Measurements from ENCODE around the gene HOXA6. TPM values are rescaled to one million over a fixed set of nuclear protein-coding genes. Genes with fewer than 3 reads are reported as not detected.

HOXA6 gene
- total and polyA plus RNA-seq, 4 donors = 0.23 TPM; not detected in 3

DNA sequence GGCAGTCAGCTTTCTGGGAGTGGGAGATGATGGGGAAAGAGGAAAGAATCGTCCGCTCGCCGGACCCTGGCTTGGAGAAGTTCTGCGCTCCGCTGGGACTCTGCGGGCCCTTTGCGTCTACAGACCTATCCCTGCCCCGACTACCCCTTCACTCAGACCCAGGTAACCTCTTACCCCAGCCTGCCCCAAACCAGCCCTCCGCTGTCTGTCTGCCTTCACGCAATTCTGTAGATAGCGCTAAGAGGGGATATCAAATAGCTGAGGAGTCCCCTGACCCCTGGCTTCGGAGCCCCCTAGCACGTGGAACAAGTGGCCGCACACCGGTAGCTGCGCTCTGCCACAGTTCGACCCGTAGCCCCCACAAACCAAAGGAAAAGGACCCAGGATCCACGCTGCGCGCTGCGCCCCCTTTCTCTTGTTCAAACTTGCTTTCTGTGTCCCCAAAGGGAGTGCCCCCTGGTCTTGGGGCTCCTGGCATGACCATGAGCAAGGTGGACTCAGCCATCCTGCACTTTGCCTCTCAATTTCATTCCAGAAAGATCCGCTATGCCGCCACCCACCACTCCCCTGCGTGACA is 24.0 kb downstream of the HOXA6 start:
- H3K9ac ChIP-seq (ENCODE audit: low read depth in 1 of 2, low read length in 2 of 2) = no peak overlapping the region
- peaks cover 4 to 16% (median 9%) of the 10 kb centered on the region in 4 donors for H3K4me1 ChIP-seq (ENCODE audit: control insufficient read depth in 4 of 4, insufficient read depth in 4 of 4, low read length in 3 of 4)
- 39% methylated on average over 26 of the region's 26 CpGs for WGBS
- peaks cover 0 to 4% (median 0%) of the 10 kb centered on the region in 4 donors for H3K9me3 ChIP-seq (ENCODE audit: control insufficient read depth in 4 of 4, low read length in 3 of 4)
- no peak for DNase-seq (ENCODE audit: low spot score)
- no peak overlapping the region for H3K27ac ChIP-seq (ENCODE audit: low read depth in 1 of 2, low read length in 2 of 2)
- H3K4me3 ChIP-seq (ENCODE audit: low read depth in 1 of 3, low read length in 3 of 3) = no peak overlapping the region
- no peak for TF ChIP-seq YY1 (IDR thresholded peaks at IDR 0.05)
- TF ChIP-seq SP1 (IDR thresholded peaks at IDR 0.05) = no peak
- no peak for TF ChIP-seq RXRA (IDR thresholded peaks at IDR 0.05)
- TF ChIP-seq, protein P1, sequence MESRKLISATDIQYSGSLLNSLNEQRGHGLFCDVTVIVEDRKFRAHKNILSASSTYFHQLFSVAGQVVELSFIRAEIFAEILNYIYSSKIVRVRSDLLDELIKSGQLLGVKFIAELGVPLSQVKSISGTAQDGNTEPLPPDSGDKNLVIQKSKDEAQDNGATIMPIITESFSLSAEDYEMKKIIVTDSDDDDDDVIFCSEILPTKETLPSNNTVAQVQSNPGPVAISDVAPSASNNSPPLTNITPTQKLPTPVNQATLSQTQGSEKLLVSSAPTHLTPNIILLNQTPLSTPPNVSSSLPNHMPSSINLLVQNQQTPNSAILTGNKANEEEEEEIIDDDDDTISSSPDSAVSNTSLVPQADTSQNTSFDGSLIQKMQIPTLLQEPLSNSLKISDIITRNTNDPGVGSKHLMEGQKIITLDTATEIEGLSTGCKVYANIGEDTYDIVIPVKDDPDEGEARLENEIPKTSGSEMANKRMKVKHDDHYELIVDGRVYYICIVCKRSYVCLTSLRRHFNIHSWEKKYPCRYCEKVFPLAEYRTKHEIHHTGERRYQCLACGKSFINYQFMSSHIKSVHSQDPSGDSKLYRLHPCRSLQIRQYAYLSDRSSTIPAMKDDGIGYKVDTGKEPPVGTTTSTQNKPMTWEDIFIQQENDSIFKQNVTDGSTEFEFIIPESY (IDR thresholded peaks at IDR 0.05) = no peak
- TF ChIP-seq, protein P2, sequence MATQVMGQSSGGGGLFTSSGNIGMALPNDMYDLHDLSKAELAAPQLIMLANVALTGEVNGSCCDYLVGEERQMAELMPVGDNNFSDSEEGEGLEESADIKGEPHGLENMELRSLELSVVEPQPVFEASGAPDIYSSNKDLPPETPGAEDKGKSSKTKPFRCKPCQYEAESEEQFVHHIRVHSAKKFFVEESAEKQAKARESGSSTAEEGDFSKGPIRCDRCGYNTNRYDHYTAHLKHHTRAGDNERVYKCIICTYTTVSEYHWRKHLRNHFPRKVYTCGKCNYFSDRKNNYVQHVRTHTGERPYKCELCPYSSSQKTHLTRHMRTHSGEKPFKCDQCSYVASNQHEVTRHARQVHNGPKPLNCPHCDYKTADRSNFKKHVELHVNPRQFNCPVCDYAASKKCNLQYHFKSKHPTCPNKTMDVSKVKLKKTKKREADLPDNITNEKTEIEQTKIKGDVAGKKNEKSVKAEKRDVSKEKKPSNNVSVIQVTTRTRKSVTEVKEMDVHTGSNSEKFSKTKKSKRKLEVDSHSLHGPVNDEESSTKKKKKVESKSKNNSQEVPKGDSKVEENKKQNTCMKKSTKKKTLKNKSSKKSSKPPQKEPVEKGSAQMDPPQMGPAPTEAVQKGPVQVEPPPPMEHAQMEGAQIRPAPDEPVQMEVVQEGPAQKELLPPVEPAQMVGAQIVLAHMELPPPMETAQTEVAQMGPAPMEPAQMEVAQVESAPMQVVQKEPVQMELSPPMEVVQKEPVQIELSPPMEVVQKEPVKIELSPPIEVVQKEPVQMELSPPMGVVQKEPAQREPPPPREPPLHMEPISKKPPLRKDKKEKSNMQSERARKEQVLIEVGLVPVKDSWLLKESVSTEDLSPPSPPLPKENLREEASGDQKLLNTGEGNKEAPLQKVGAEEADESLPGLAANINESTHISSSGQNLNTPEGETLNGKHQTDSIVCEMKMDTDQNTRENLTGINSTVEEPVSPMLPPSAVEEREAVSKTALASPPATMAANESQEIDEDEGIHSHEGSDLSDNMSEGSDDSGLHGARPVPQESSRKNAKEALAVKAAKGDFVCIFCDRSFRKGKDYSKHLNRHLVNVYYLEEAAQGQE (IDR thresholded peaks at IDR 0.05) = no peak
- TF ChIP-seq, protein P3, sequence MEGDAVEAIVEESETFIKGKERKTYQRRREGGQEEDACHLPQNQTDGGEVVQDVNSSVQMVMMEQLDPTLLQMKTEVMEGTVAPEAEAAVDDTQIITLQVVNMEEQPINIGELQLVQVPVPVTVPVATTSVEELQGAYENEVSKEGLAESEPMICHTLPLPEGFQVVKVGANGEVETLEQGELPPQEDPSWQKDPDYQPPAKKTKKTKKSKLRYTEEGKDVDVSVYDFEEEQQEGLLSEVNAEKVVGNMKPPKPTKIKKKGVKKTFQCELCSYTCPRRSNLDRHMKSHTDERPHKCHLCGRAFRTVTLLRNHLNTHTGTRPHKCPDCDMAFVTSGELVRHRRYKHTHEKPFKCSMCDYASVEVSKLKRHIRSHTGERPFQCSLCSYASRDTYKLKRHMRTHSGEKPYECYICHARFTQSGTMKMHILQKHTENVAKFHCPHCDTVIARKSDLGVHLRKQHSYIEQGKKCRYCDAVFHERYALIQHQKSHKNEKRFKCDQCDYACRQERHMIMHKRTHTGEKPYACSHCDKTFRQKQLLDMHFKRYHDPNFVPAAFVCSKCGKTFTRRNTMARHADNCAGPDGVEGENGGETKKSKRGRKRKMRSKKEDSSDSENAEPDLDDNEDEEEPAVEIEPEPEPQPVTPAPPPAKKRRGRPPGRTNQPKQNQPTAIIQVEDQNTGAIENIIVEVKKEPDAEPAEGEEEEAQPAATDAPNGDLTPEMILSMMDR (IDR thresholded peaks at IDR 0.05; ENCODE audit: low read depth, low read length, missing input control) = no peak
- TF ChIP-seq, protein P4, sequence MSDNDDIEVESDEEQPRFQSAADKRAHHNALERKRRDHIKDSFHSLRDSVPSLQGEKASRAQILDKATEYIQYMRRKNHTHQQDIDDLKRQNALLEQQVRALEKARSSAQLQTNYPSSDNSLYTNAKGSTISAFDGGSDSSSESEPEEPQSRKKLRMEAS (IDR thresholded peaks at IDR 0.05) = no peak
- no peak for TF ChIP-seq TAF1 (conservative IDR thresholded peaks at IDR 0.05)
- TF ChIP-seq GABPA (IDR thresholded peaks at IDR 0.05 in 1 of 2, conservative IDR thresholded peaks at IDR 0.05 in 1 of 2) = no peak
- TF ChIP-seq, protein P5, sequence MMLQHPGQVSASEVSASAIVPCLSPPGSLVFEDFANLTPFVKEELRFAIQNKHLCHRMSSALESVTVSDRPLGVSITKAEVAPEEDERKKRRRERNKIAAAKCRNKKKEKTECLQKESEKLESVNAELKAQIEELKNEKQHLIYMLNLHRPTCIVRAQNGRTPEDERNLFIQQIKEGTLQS (IDR thresholded peaks at IDR 0.05) = no peak
- TF ChIP-seq RAD21 (IDR thresholded peaks at IDR 0.05) = no peak
- no peak for TF ChIP-seq JUND (IDR thresholded peaks at IDR 0.05)
- no peak for TF ChIP-seq HNF4G (IDR thresholded peaks at IDR 0.05)
- no peak for TF ChIP-seq NR2F2 (IDR thresholded peaks at IDR 0.05)
- no peak for TF ChIP-seq EGR1 (IDR thresholded peaks at IDR 0.05; ENCODE audit: low read depth in 2 of 2)
- TF ChIP-seq FOXA1 (IDR thresholded peaks at IDR 0.05) = no peak
- TF ChIP-seq FOXA2 (IDR thresholded peaks at IDR 0.05) = no peak
- TF ChIP-seq HNF4A (conservative IDR thresholded peaks at IDR 0.05) = no peak
- H3K36me3 ChIP-seq (ENCODE audit: control insufficient read depth in 4 of 4, insufficient read depth in 3 of 4, low read depth in 1 of 4, low read length in 3 of 4) = no peaks in the 10 kb centered on the region
- H3K27me3 ChIP-seq (ENCODE audit: control insufficient read depth in 4 of 4, insufficient read depth in 4 of 4, low read length in 3 of 4) = peaks cover 2 to 21% (median 11%) of the 10 kb centered on the region in 4 donors
